Gastroesophageal sphincter (tissue), 4 donors: Measurements from ENCODE around the gene PTPRN2. TPM values are rescaled to one million over a fixed set of nuclear protein-coding genes. Genes with fewer than 3 reads are reported as not detected.

Experiments used
- ATAC-seq: fragments of 150-250 bp; one replicate; pipeline ENCODE4 v1.9.1; 2016; ENCODE audit warnings: mild to moderate bottlenecking, moderate library complexity
- H3K27ac ChIP-seq, 4 donors: fragments of 200-600 bp; sonication (generic) in 3 of 4; 1 replicate in 3 of 4; 2 replicates in 1 of 4; pipeline ENCODE4 v1.5.1; 2016 to 2019
- H3K27me3 ChIP-seq: fragments of 200-600 bp; sonication (generic); one replicate; pipeline ENCODE4 v1.5.1; 2019
- H3K36me3 ChIP-seq, 2 donors: fragments of 200-600 bp; sonication (generic); one replicate each; pipeline ENCODE4 v1.5.1; 2019; ENCODE audit warnings: control low read depth in 1 of 2
- H3K4me1 ChIP-seq, 3 donors: fragments of 200-600 bp; sonication (generic); 1 replicate in 2 of 3; 2 replicates in 1 of 3; pipeline ENCODE4 v1.5.1; 2016 to 2019; ENCODE audit warnings: control low read depth in 2 of 3
- H3K4me3 ChIP-seq, 2 donors: fragments of 200-600 bp; sonication (generic); one replicate each; pipeline ENCODE4 v1.5.1; 2019; ENCODE audit warnings: mild to moderate bottlenecking in 1 of 2, moderate library complexity in 1 of 2
- H3K9me3 ChIP-seq, 3 donors: fragments of 200-600 bp; sonication (generic); one replicate each; pipeline ENCODE4 v1.5.1; 2017 to 2019; ENCODE audit warnings: control low read depth in 2 of 3
- CTCF ChIP-seq, 4 experiments: fragments of 200-600 bp in 2 of 4; fragments of 450-650 bp in 2 of 4; sonication (generic) in 1 of 4; IDR thresholded peaks; one replicate each; pipeline ENCODE4 v1.5.1; 2017 to 2019; ENCODE audit warnings: antibody characterized with exemption in 4 of 4, mild to moderate bottlenecking in 2 of 4, moderate library complexity in 2 of 4
- EP300 ChIP-seq: sonication (generic); formaldehyde crosslinking; IDR thresholded peaks from one replicate; pipeline ENCODE4 v1.6.1; 2017; ENCODE audit warnings: antibody characterized with exemption, mild to moderate bottlenecking
- POLR2A ChIP-seq, 2 donors: fragments of 450-650 bp; IDR thresholded peaks; one replicate each; pipeline ENCODE4 v1.6.1; 2017; ENCODE audit warnings: antibody characterized with exemption in 2 of 2, mild to moderate bottlenecking in 2 of 2, moderate library complexity in 1 of 2
- POLR2AphosphoS5 ChIP-seq: sonication (generic); formaldehyde crosslinking; IDR thresholded peaks from one replicate; pipeline ENCODE4 v1.6.1; 2017; ENCODE audit warnings: antibody characterized with exemption
- WGBS, 2 donors: methylation state at CpG; one replicate each; pipeline ENCODE4 v1.1.5; 2018; ENCODE audit warnings: low coverage in 1 of 2; 5-methylcytosine and 5-hydroxymethylcytosine counted together
- total RNA-seq, 4 donors: library from RNA; depleted of rRNA; stranded (reverse); fragments of >200 nt; gene quantifications; one replicate each; pipeline ENCODE4 v1.1.0, GENCODE V29; 2016

The PTPRN2 gene
- total RNA-seq, 4 donors from 2014 or later = 1.7 to 4.7 (median 3.3) TPM

GRCh38 chr7:157865351-157866165 is 722.1 kb downstream of the PTPRN2 start:
- Histone ChIP-seq H3K9me3 (peaks cover 0 to 9% (median 0%) of the 10 kb centered on the region in 3 donors), H3K4me1 (no peaks in the 10 kb centered on the region), H3K27ac (no peak overlapping the region), H3K27me3 (no peaks in the 10 kb centered on the region), H3K4me3 (no peak overlapping the region), H3K36me3 (no peaks in the 10 kb centered on the region)
- 83% methylated on average over 8 of the region's 27 CpGs; no CpG with 5 or more reads in 1 of the 2 donors for WGBS, 2 donors
- no peak for ATAC-seq
- TF ChIP-seq EP300 (no peak), POLR2AphosphoS5 (no peak), POLR2A (IDR thresholded peaks at IDR 0.05) (no peak), CTCF (IDR thresholded peaks at IDR 0.05) (no peak)

- no peak overlapping the region for H3K27ac ChIP-seq
- TF ChIP-seq POLR2A (IDR thresholded peaks at IDR 0.05) (no peak), EP300 (no peak), POLR2AphosphoS5 (no peak), CTCF (IDR thresholded peaks at IDR 0.05) (no peak)
- no peaks in the 10 kb centered on the region for H3K4me1 ChIP-seq
- H3K27me3 ChIP-seq = no peaks in the 10 kb centered on the region
- no peaks in the 10 kb centered on the region for H3K36me3 ChIP-seq
- H3K9me3 ChIP-seq = peaks cover 0 to 6% (median 0%) of the 10 kb centered on the region in 3 donors
- WGBS, 2 donors = no CpG with 5 or more reads among the region's 12 CpGs
- no peak overlapping the region for H3K4me3 ChIP-seq
- no peak for ATAC-seq
Observed at GRCh38 chr7:157864911-157865310, 722.7 kb downstream of the PTPRN2 start.

GRCh38 chr7:157863906-157864810 is 723.5 kb downstream of the PTPRN2 start:
- H3K27me3 ChIP-seq = no peaks in the 10 kb centered on the region
- H3K36me3 ChIP-seq = no peaks in the 10 kb centered on the region
- H3K4me1 ChIP-seq = no peaks in the 10 kb centered on the region
- no peaks in the 10 kb centered on the region for H3K9me3 ChIP-seq
- TF ChIP-seq POLR2AphosphoS5 (no peak), POLR2A (IDR thresholded peaks at IDR 0.05) (no peak), EP300 (no peak), CTCF (IDR thresholded peaks at IDR 0.05) (no peak)
- 68 to 87% methylated on average over 3 to 4 of the region's 31 CpGs for WGBS, 2 donors
- H3K4me3 ChIP-seq = no peak overlapping the region
- no peak for ATAC-seq
- no peak overlapping the region for H3K27ac ChIP-seq

- Histone ChIP-seq H3K4me1 (no peaks in the 10 kb centered on the region), H3K4me3 (no peak overlapping the region), H3K36me3 (no peaks in the 10 kb centered on the region), H3K9me3 (no peaks in the 10 kb centered on the region), H3K27ac (no peak overlapping the region), H3K27me3 (no peaks in the 10 kb centered on the region)
- no peak for TF ChIP-seq CTCF (IDR thresholded peaks at IDR 0.05)
- no peak for TF ChIP-seq POLR2AphosphoS5
- no peak for TF ChIP-seq POLR2A (IDR thresholded peaks at IDR 0.05)
- TF ChIP-seq EP300 = no peak
- ATAC-seq = no peak
- WGBS, 2 donors = 13 to 80% methylated on average over 1 of the region's 12 CpGs
Observed at GRCh38 chr7:157863176-157863575, 724.4 kb downstream of the PTPRN2 start.
